T47D (cell line): ENCODE results near the gene NPIPA7.
"Not testable (repeated sequence)": the region's sequence is repeated elsewhere in the genome, so short reads cannot be mapped to it uniquely, and the experiment has no call there.

Experiments used
- DNase-seq, 2 experiments: peaks; one replicate each; pipeline versions ENCODE4 v3.0.0 to v3.0.0-alpha.2; 2011 to 2012; ENCODE audit warnings: low read depth in 1 of 2, low spot score in 1 of 2
- in situ Hi-C: cut with HindIII; loops from 2 replicates; pipeline ENCODE4 v1.10.0; 2016; ENCODE audit warnings: low sequenced_read_pairs, low pct_unique_long_range_greater_than_20kb

Gene NPIPA7

GRCh38 chr16:16378840-16379239 is at the start of gene NPIPA7:
TSS of gene NPIPA7 (plus strand) at chr16:16379140. CDS start at chr16:16379245, 105 bp downstream.
- DNase-seq, in situ Hi-C loops: not testable (repeated sequence)

- in situ Hi-C loops, DNase-seq: not testable (repeated sequence)
Measured at GRCh38 chr16:16331466-16331865, 47.5 kb upstream of the NPIPA7 start.

GRCh38 chr16:16357556-16357955 is 21.4 kb upstream of the NPIPA7 start:
- in situ Hi-C loops = not testable (repeated sequence)

GRCh38 chr16:16358539-16359240 is 20.2 kb upstream of the NPIPA7 start:
- in situ Hi-C loops = not testable (repeated sequence)

More at GRCh38 chr16:16357556-16357955, 21.4 kb upstream of the NPIPA7 start:
- not testable (repeated sequence) for DNase-seq

GRCh38 chr16:16363595-16363994 is 15.3 kb upstream of the NPIPA7 start:
- in situ Hi-C loops, DNase-seq: not testable (repeated sequence)

More at GRCh38 chr16:16358539-16359240, 20.2 kb upstream of the NPIPA7 start:
- not testable (repeated sequence) for DNase-seq

DNA sequence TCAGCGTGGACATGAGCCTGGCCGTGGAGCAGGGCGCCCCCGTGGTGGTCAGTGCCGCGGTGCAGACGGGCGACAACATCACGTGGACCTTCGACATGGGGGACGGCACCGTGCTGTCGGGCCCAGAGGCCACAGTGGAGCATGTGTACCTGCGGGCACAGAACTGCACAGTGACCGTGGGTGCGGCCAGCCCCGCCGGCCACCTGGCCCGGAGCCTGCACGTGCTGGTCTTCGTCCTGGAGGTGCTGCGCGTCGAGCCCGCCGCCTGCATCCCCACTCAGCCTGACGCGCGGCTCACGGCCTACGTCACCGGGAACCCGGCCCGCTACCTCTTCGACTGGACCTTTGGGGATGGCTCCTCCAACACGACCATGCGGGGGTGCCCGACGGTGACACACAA is 14.8 kb upstream of the NPIPA7 start:
- in situ Hi-C loops, DNase-seq: not testable (repeated sequence)

DNA sequence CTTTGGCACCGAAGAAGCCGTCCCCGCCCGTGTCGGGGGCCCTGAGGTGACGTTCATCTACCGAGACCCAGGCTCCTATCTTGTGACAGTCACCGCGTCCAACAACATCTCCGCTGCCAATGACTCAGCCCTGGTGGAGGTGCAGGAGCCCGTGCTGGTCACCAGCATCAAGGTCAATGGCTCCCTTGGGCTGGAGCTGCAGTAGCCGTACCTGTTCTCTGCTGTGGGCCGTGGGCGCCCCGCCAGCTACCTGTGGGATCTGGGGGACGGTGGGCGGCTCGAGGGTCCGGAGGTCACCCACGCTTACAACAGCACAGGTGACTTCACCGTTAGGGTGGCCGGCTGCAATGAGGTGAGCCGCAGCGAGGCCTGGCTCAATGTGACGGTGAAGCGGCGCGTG is 14.2 kb upstream of the NPIPA7 start:
- DNase-seq, in situ Hi-C loops: not testable (repeated sequence)

- DNase-seq, in situ Hi-C loops: not testable (repeated sequence)
Measured at GRCh38 chr16:16365319-16365718, 13.6 kb upstream of the NPIPA7 start.

DNA sequence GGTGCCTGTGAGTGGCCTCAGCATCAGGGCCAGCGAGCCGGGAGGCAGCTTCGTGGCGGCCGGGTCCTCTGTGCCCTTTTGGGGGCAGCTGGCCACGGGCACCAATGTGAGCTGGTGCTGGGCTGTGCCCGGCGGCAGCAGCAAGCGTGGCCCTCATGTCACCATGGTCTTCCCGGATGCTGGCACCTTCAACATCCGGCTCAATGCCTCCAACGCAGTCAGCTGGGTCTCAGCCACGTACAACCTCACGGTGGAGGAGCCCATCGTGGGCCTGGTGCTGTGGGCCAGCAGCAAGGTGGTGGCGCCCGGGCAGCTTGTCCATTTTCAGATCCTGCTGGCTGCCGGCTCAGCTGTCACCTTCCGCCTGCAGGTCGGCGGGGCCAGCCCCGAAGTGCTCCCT is 13.1 kb upstream of the NPIPA7 start:
- in situ Hi-C loops, DNase-seq: not testable (repeated sequence)

- in situ Hi-C loops, DNase-seq: not testable (repeated sequence)
Measured at GRCh38 chr16:16366552-16367284, 12.2 kb upstream of the NPIPA7 start.

GRCh38 chr16:16367285-16367628 is 11.7 kb upstream of the NPIPA7 start:
- in situ Hi-C loops = not testable (repeated sequence)

GRCh38 chr16:16369081-16369856 is 9.7 kb upstream of the NPIPA7 start:
- DNase-seq, in situ Hi-C loops: not testable (repeated sequence)

More at GRCh38 chr16:16367285-16367628, 11.7 kb upstream of the NPIPA7 start:
- not testable (repeated sequence) for DNase-seq

DNA sequence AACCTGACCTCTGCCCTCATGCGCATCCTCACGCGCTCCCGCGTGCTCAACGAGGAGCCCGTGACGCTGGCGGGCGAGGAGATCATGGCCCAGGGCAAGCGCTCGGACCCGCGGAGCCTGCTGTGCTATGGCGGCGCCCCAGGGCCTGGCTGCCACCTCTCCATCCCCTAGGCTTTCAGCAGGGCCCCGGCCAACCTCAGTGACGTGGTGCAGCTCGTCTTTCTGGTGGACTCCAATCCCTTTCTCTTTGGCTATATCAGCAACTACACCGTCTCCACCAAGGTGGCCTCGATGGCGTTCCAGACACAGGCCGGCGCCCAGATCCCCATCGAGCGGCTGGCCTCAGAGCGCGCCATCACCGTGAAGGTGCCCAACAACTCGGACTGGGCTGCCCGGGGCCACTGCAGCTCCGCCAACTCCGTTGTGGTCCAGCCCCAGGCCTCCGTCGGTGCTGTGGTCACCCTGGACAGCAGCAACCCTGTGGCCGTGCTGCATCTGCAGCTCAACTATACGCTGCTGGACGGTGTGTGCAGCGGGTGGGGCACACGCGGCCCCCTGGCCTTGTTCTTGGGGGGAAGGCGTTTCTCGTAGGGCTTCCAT is 7.7 kb upstream of the NPIPA7 start:
- in situ Hi-C loops, DNase-seq: not testable (repeated sequence)

DNA sequence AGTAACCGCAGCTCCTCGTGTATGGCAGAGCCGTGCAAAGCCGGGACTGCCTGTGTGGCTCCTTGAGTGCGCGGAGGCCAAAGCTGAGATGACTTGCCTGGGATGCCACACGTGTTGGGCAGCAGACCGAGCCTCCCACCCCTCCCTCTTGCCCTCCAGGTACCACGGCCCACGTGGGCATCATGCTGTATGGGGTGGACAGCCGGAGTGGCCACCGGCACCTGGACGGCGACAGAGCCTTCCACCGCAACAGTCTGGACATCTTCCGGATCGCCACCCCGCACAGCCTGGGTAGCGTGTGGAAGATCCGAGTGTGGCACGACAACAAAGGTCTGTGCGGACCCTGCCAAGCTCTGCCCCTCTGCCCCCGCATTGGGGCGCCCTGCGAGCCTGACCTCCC is 4.7 kb upstream of the NPIPA7 start:
- in situ Hi-C loops, DNase-seq: not testable (repeated sequence)

DNA sequence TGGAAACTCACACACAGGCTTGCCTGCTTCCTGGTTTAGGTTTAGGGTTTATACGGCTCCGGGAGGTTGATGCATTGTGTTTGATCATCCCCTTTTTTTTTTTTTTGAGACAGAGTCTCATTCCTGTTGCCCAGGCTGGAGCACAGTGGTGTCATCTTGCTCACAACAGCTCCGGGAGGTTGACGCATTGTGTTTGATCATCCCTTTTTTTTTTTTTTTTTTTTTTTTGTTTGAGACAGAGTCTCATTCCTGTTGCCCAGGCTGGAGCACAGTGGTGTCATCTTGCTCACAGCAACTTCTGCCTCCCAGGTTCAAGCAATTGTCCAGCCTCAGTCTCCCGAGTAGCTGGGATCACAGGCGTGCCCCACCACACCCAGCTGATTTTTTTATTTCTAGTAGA is 20.7 kb downstream of the NPIPA7 start:
- DNase-seq, in situ Hi-C loops: not testable (repeated sequence)

DNA sequence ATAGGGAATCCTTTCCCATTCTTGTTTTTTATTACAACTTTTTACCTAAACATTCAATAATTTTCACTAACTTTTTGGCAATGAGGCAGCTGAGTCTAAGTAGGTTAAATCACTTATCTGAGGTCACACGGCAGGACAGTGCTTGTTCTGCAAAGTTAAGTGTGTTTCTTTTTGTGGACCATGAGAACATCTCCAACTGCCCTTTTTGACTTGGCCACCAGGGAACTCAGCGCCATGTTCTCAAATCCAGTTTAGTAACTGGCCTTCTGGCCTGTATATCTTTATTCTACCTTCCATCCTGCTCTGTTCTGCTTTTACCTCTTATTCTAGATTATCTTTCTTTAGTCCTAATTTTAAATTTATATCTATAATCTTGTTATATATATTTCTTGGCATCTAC is 23.4 kb downstream of the NPIPA7 start:
- in situ Hi-C loops, DNase-seq: not testable (repeated sequence)

GRCh38 chr16:16404283-16404682 is 25.3 kb downstream of the NPIPA7 start:
- in situ Hi-C loops, DNase-seq: not testable (repeated sequence)

DNA sequence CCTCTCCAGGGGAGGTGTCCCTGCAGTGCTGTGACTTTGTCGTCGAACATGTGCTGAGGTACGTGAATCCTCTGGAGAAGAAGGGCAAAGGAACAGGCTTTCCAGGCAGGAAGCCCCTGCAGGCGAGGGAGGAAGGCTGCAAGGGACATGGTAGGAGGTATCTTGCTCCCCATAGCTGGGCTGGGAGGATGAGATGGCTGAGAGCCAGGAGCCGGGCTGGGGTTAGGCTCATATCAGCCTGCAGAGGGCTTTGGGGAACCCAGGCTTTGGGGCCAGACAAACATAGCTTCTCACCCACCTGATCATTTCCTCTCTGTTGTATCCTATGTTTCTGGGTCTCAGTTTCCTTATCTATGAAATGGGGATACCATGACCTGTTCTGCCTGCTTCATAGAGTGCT is 26.5 kb downstream of the NPIPA7 start:
- DNase-seq, in situ Hi-C loops: not testable (repeated sequence)
